Measurements from ENCODE around the gene FTCDNL1.
A peak's percentile ranks its signal among the peaks of the same experiment; 100 is the strongest.

GRCh38 chr2:199740111-199740428, 110.9 kb downstream of the FTCDNL1 start:
- TF ChIP-seq CTCF (IDR thresholded peaks at IDR 0.05) (peak; percentile 70), EZH2 (IDR thresholded peaks at IDR 0.05; ENCODE audit: borderline replicate concordance, insufficient read depth, low read depth, low read length, poor library complexity, severe bottlenecking) (no peak)
